Measurements from ENCODE around the gene ALG6.

- TF ChIP-seq ZNF44 (CRISPR knock-in tag; IDR thresholded peaks at IDR 0.05) (no peak), CEBPB (IDR thresholded peaks at IDR 0.05; ENCODE audit: borderline replicate concordance, low read depth, low read length) (no peak), ZNF574 (CRISPR knock-in tag; IDR thresholded peaks at IDR 0.05) (no peak), ZNF263 (CRISPR knock-in tag; IDR thresholded peaks at IDR 0.05) (no peak), NCOA5 (CRISPR knock-in tag; IDR thresholded peaks at IDR 0.05) (no peak), REXO4 (CRISPR knock-in tag; IDR thresholded peaks at IDR 0.05; ENCODE audit: borderline replicate concordance) (no peak), CTCF (CRISPR knock-in tag; IDR thresholded peaks at IDR 0.05) (no peak), DPF2 (CRISPR knock-in tag; IDR thresholded peaks at IDR 0.05; ENCODE audit: borderline replicate concordance, low read depth) (no peak)
Measured at GRCh38 chr1:63475761-63476160, 108.3 kb downstream of the ALG6 start.
